SK-N-SH treated with all-trans-retinoic acid at 6 μM for 48 hours (cell line): Measurements from ENCODE around the gene SYT3.

Experiments used
- ARNTL ChIP-seq: fragments of 450-650 bp; formaldehyde crosslinking; IDR thresholded peaks from 2 replicates; pipeline ENCODE4 v1.5.0; 2020; ENCODE audit warnings: low read depth, mild to moderate bottlenecking, moderate library complexity, borderline replicate concordance
- CSDC2 ChIP-seq: fragments of 250-450 bp; sonication (Bioruptor Pico); IDR thresholded peaks from 2 replicates; pipeline ENCODE4 v1.5.0; 2020; ENCODE audit warnings: mild to moderate bottlenecking, moderate library complexity
- ESRRG ChIP-seq: fragments of 250-450 bp; sonication (Bioruptor Pico); IDR thresholded peaks from 2 replicates; pipeline ENCODE4 v1.6.1; 2021; ENCODE audit warnings: mild to moderate bottlenecking

DNA sequence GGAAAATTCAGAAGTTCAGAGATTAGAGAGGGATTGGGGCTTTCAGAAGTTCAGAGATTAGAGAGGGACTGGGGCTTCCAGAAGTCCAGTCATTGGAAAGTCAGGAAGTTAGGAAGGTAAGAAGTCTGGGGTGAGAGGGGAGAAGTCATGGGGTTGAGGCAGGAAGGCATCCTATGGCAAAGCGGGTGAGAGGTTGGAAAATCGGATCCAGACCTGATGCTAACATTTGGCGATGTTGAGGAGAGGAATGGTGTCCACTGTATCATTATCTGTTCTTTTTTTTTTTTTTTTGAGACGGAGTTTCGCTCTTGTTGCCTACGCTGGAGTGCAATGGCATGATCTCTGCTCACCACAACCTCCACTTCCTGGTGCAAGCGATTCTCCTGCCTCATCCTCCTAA is 11.1 kb downstream of the SYT3 start:
- TF ChIP-seq ESRRG (CRISPR knock-in tag), result no peak
- no peak for TF ChIP-seq ARNTL
- TF ChIP-seq CSDC2 (CRISPR knock-in tag), result no peak
